ENCODE measurements around the gene COL4A2.

COL4A2 gene

DNA sequence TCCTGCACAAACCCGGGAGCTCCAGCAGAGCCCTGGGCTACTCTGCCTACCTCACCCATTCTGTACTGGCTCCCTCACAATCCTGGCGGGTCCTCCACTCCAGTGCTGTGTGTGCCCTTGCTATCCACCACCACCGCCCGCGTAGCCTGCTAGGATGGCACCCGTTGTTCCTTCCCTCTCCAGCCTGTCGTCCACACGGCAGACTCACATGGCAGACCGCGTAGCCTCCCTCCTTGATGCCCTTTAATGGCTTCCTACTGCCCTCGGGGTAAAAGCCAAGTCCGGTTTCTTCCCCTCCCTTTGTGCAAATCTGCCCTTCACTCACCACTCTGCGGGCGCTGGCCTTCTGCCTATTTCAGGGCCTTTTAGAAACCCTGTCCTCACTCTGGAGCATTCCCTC is 147.9 kb downstream of the COL4A2 start:
- H3K27ac ChIP-seq (ENCODE audit: low read length): no peak overlapping the region
- no peaks in the 10 kb centered on the region for H3K9me3 ChIP-seq (replicated peaks; ENCODE audit: insufficient read depth, low read length)
- H3K4me2 ChIP-seq (ENCODE audit: low read depth, low read length): no peak overlapping the region
- H3K36me3 ChIP-seq (replicated peaks; ENCODE audit: insufficient read depth, low read length): no peaks in the 10 kb centered on the region
- H4K20me1 ChIP-seq (ENCODE audit: insufficient read depth, low read length): no peaks in the 10 kb centered on the region
- TF ChIP-seq, protein P1, sequence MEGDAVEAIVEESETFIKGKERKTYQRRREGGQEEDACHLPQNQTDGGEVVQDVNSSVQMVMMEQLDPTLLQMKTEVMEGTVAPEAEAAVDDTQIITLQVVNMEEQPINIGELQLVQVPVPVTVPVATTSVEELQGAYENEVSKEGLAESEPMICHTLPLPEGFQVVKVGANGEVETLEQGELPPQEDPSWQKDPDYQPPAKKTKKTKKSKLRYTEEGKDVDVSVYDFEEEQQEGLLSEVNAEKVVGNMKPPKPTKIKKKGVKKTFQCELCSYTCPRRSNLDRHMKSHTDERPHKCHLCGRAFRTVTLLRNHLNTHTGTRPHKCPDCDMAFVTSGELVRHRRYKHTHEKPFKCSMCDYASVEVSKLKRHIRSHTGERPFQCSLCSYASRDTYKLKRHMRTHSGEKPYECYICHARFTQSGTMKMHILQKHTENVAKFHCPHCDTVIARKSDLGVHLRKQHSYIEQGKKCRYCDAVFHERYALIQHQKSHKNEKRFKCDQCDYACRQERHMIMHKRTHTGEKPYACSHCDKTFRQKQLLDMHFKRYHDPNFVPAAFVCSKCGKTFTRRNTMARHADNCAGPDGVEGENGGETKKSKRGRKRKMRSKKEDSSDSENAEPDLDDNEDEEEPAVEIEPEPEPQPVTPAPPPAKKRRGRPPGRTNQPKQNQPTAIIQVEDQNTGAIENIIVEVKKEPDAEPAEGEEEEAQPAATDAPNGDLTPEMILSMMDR (IDR thresholded peaks at IDR 0.05; ENCODE audit: low read length): no peak
- TF ChIP-seq EZH2phosphoT487 (IDR thresholded peaks at IDR 0.05; ENCODE audit: low read length): no peak
- TF ChIP-seq EZH2 (optimal IDR thresholded peaks at IDR 0.05; ENCODE audit: low read depth, low read length): no peak
- H3F3A ChIP-seq (ENCODE audit: insufficient read depth, low read length): no peaks in the 10 kb centered on the region
- H3K4me1 ChIP-seq (ENCODE audit: low read length): peaks cover 10% of the 10 kb centered on the region
- no peak overlapping the region for H3K9ac ChIP-seq (ENCODE audit: low read length)
- H2AFZ ChIP-seq (ENCODE audit: low read length): no peak overlapping the region
- no peak for DNase-seq
- no peaks in the 10 kb centered on the region for H3K79me2 ChIP-seq (ENCODE audit: low read length)
- H3K4me3 ChIP-seq (ENCODE audit: low read length): no peak overlapping the region
- H3K9me2 ChIP-seq (replicated peaks; ENCODE audit: insufficient read depth, low read length): no peaks in the 10 kb centered on the region
- H3K27me3 ChIP-seq (replicated peaks; ENCODE audit: insufficient read depth, low read length): no peaks in the 10 kb centered on the region

DNA sequence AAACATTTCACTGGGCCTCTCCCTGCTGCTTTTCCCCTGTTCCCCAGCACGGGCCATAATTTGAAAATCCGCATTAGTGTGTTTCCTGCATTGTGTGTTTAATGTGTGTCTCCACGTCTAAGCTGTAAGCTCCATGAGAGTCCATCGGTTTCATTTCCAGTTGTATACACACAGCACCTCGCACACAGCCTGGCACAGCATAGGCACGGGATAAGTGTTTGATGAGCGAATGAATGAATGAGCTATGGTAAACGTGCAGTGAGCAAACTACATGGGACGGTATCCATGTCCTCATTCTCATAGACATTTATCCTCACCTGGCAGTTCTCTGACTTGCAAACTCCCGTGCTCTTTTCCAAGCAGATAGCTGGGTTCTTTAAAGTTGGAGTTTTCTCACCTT is 148.4 kb downstream of the COL4A2 start:
- H3K27me3 ChIP-seq (replicated peaks; ENCODE audit: insufficient read depth, low read length): no peaks in the 10 kb centered on the region
- no peaks in the 10 kb centered on the region for H4K20me1 ChIP-seq (ENCODE audit: insufficient read depth, low read length)
- DNase-seq: no peak
- TF ChIP-seq EZH2phosphoT487 (IDR thresholded peaks at IDR 0.05; ENCODE audit: low read length) (no peak), EZH2 (optimal IDR thresholded peaks at IDR 0.05; ENCODE audit: low read depth, low read length) (no peak)
- TF ChIP-seq, protein P1 (IDR thresholded peaks at IDR 0.05; ENCODE audit: low read length): no peak
- H3K9me2 ChIP-seq (replicated peaks; ENCODE audit: insufficient read depth, low read length): no peaks in the 10 kb centered on the region
- H3K4me3 ChIP-seq (ENCODE audit: low read length): no peak overlapping the region
- no peaks in the 10 kb centered on the region for H3K36me3 ChIP-seq (replicated peaks; ENCODE audit: insufficient read depth, low read length)
- peaks cover 10% of the 10 kb centered on the region for H3K4me1 ChIP-seq (ENCODE audit: low read length)
- H3K79me2 ChIP-seq (ENCODE audit: low read length): no peaks in the 10 kb centered on the region
- no peak overlapping the region for H3K27ac ChIP-seq (ENCODE audit: low read length)
- H2AFZ ChIP-seq (ENCODE audit: low read length): no peak overlapping the region
- H3K9me3 ChIP-seq (replicated peaks; ENCODE audit: insufficient read depth, low read length): no peaks in the 10 kb centered on the region
- no peak overlapping the region for H3K9ac ChIP-seq (ENCODE audit: low read length)
- no peaks in the 10 kb centered on the region for H3F3A ChIP-seq (ENCODE audit: insufficient read depth, low read length)
- no peak overlapping the region for H3K4me2 ChIP-seq (ENCODE audit: low read depth, low read length)

DNA sequence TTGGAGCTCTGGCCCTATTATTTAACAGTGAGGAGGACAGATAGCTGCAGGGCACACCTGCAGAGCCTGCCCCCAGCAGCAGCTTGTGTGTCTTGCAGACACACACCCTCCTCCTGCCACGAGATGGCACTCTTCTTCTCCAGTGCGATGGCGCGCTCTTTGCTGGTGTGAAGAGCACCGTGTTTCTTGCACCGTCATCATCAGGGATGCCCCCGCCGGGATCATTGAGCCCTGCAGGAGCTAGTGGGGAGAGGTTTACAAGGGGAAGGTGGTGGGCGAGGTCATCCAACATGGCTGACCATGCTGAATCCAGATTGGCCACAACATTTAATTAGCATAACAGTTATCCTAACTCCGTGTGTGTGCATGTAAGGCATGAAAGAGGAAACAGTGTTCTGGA is 148.9 kb downstream of the COL4A2 start:
- H3K79me2 ChIP-seq (ENCODE audit: low read length): no peaks in the 10 kb centered on the region
- no peaks in the 10 kb centered on the region for H3K9me3 ChIP-seq (replicated peaks; ENCODE audit: insufficient read depth, low read length)
- no peaks in the 10 kb centered on the region for H3K27me3 ChIP-seq (replicated peaks; ENCODE audit: insufficient read depth, low read length)
- DNase-seq: peak; percentile 84
- peaks cover 10% of the 10 kb centered on the region for H3K4me1 ChIP-seq (ENCODE audit: low read length)
- peak overlapping the region; percentile 88 for H3K4me2 ChIP-seq (ENCODE audit: low read depth, low read length)
- H3K4me3 ChIP-seq (ENCODE audit: low read length): peak overlapping the region; percentile 46
- H3F3A ChIP-seq (ENCODE audit: insufficient read depth, low read length): no peaks in the 10 kb centered on the region
- no peaks in the 10 kb centered on the region for H4K20me1 ChIP-seq (ENCODE audit: insufficient read depth, low read length)
- no peak for TF ChIP-seq EZH2phosphoT487 (IDR thresholded peaks at IDR 0.05; ENCODE audit: low read length)
- no peak for TF ChIP-seq EZH2 (optimal IDR thresholded peaks at IDR 0.05; ENCODE audit: low read depth, low read length)
- TF ChIP-seq, protein P1 (IDR thresholded peaks at IDR 0.05; ENCODE audit: low read length): peak; percentile 97
- H3K9me2 ChIP-seq (replicated peaks; ENCODE audit: insufficient read depth, low read length): no peaks in the 10 kb centered on the region
- no peak overlapping the region for H3K27ac ChIP-seq (ENCODE audit: low read length)
- H3K36me3 ChIP-seq (replicated peaks; ENCODE audit: insufficient read depth, low read length): no peaks in the 10 kb centered on the region
- peak overlapping the region; percentile 65 for H2AFZ ChIP-seq (ENCODE audit: low read length)
- no peak overlapping the region; the same call in 1 of the 2 replicates for H3K9ac ChIP-seq (ENCODE audit: low read length)

Data from MM.1S (cell line).